IMR-90 (cell line): ENCODE data around the gene COL23A1. TPM values are rescaled to one million over a fixed set of nuclear protein-coding genes. Genes with fewer than 3 reads are reported as not detected.

Source experiments
- ATAC-seq: fragments of 200-7000 bp; cut with Tn5 transposase; 2 replicates; pipeline ENCODE4 v1.9.1; 2020; ENCODE audit warnings: low read depth, mild to moderate bottlenecking, moderate library complexity
- BruUV-seq: library from RNA; stranded (reverse); fragments of 400-500 nt; replicated peaks from 2 replicates; lab custom pipeline; 2021; lab: Mats Ljungman, UMichigan
- CTCF ChIA-PET: fragments of 300-600 bp; formaldehyde crosslinking; extraction: SDS; loops from one replicate; lab custom pipeline; 2021; ENCODE audit warnings: antibody characterized with exemption; lab: Yijun Ruan, JAX
- POLR2A ChIA-PET: fragments of 300-600 bp; sonication (Branson Sonifier 250); formaldehyde crosslinking; loops from one replicate; lab custom pipeline; 2022; ENCODE audit warnings: antibody characterized with exemption; ENCODE audit not compliant: unreplicated experiment; lab: Charles Lee
- DNase-seq: peaks from one replicate; pipeline ENCODE4 v3.0.0; 2013
- H2AFZ ChIP-seq: replicated peaks from 2 replicates; pipeline ENCODE3; 2013; ENCODE audit warnings: low read length, mild to moderate bottlenecking; ENCODE audit not compliant: poor library complexity
- H2AK5ac ChIP-seq: 2 replicates; pipeline ENCODE4 v1.6.1; 2013; ENCODE audit warnings: low read depth, low read length, inconsistent platforms
- H2AK9ac ChIP-seq: replicated peaks from 2 replicates; pipeline ENCODE3; 2013; ENCODE audit warnings: mild to moderate bottlenecking, low read depth, low read length, moderate library complexity; ENCODE audit not compliant: poor library complexity
- H2BK120ac ChIP-seq: 2 replicates; pipeline ENCODE4 v1.6.1; 2013; ENCODE audit warnings: low read depth, low read length, inconsistent platforms
- H2BK15ac ChIP-seq: 3 replicates; pipeline ENCODE4 v1.6.1; 2013; ENCODE audit warnings: low read depth, low read length, inconsistent platforms
- H2BK20ac ChIP-seq: 2 replicates; pipeline ENCODE4 v1.6.1; 2013; ENCODE audit warnings: low read depth, mild to moderate bottlenecking, inconsistent platforms, low read length, moderate library complexity
- H2BK5ac ChIP-seq: 2 replicates; pipeline ENCODE4 v1.6.1; 2013; ENCODE audit warnings: mild to moderate bottlenecking, low read depth, low read length, inconsistent platforms; ENCODE audit not compliant: poor library complexity, severe bottlenecking
- H3K14ac ChIP-seq: replicated peaks from 2 replicates; pipeline ENCODE4 v1.6.1; 2013; ENCODE audit warnings: low read depth, low read length, inconsistent platforms
- H3K18ac ChIP-seq: 2 replicates; pipeline ENCODE4 v1.6.1; 2013; ENCODE audit warnings: low read depth, low read length, control low read depth
- H3K23ac ChIP-seq: 2 replicates; pipeline ENCODE4 v1.6.1; 2013; ENCODE audit warnings: low read depth, low read length, inconsistent platforms
- H3K27ac ChIP-seq: 2 replicates; pipeline ENCODE4 v1.5.1; 2013; ENCODE audit warnings: mild to moderate bottlenecking, control low read depth, low read length; ENCODE audit not compliant: insufficient read depth
- H3K27me3 ChIP-seq: 2 replicates; pipeline ENCODE4 v1.6.1; 2013; ENCODE audit warnings: low read length; ENCODE audit not compliant: control insufficient read depth, insufficient read depth
- H3K36me3 ChIP-seq: 2 replicates; pipeline ENCODE4 v1.6.1; 2013; ENCODE audit warnings: low read length, mixed read lengths; ENCODE audit not compliant: control insufficient read depth, insufficient read depth
- H3K4ac ChIP-seq: 2 replicates; pipeline ENCODE4 v1.6.1; 2013; ENCODE audit warnings: low read depth, low read length, inconsistent platforms
- H3K4me1 ChIP-seq: 2 replicates; pipeline ENCODE4 v1.6.1; 2013; ENCODE audit warnings: low read length, mixed read lengths; ENCODE audit not compliant: control insufficient read depth, insufficient read depth
- H3K4me2 ChIP-seq: 2 replicates; pipeline ENCODE4 v1.6.1; 2013; ENCODE audit warnings: low read depth, mild to moderate bottlenecking, control low read depth, low read length, moderate library complexity
- H3K4me3 ChIP-seq: 2 replicates; pipeline ENCODE4 v1.5.1; 2013; ENCODE audit warnings: low read depth, mild to moderate bottlenecking, control low read depth, low read length, moderate library complexity; ENCODE audit not compliant: insufficient read depth
- H3K56ac ChIP-seq: 2 replicates; pipeline ENCODE4 v1.6.1; 2013; ENCODE audit warnings: low read length, inconsistent platforms; ENCODE audit not compliant: insufficient read depth; ENCODE audit errors: extremely low read depth
- H3K79me1 ChIP-seq, 2 experiments: 2 replicates each; pipeline ENCODE4 v1.6.1; 2013; ENCODE audit warnings: low read length in 2 of 2, inconsistent platforms in 1 of 2, low read depth in 1 of 2
- H3K9ac ChIP-seq: 2 replicates; pipeline ENCODE4 v1.6.1; 2013; ENCODE audit warnings: low read depth, low read length, control low read depth
- H3K9me1 ChIP-seq: 2 replicates; pipeline ENCODE4 v1.6.1; 2013; ENCODE audit warnings: low read length, inconsistent platforms; ENCODE audit not compliant: insufficient read depth
- H3K9me3 ChIP-seq: 2 replicates; pipeline ENCODE4 v1.6.1; 2013; ENCODE audit warnings: low read length; ENCODE audit not compliant: control insufficient read depth, insufficient read depth
- H4K20me1 ChIP-seq: 2 replicates; pipeline ENCODE4 v1.6.1; 2013; ENCODE audit warnings: low read length, inconsistent platforms; ENCODE audit not compliant: insufficient read depth
- H4K5ac ChIP-seq: 2 replicates; pipeline ENCODE4 v1.6.1; 2013; ENCODE audit warnings: mild to moderate bottlenecking, low read depth, low read length, control low read depth
- H4K8ac ChIP-seq, 2 experiments: 2 replicates each; pipeline ENCODE4 v1.6.1; 2013; ENCODE audit warnings: low read depth in 2 of 2, low read length in 2 of 2, control low read depth in 1 of 2, inconsistent platforms in 1 of 2
- H4K91ac ChIP-seq: 2 replicates; pipeline ENCODE4 v1.6.1; 2013; ENCODE audit warnings: low read depth, low read length, inconsistent platforms; ENCODE audit not compliant: insufficient read depth
- BHLHE40 ChIP-seq: fragments of 150-350 bp; IDR thresholded peaks from 2 replicates; pipeline ENCODE4 v1.6.1; 2016; ENCODE audit warnings: mild to moderate bottlenecking, low read depth, low read length
- CEBPB ChIP-seq: IDR thresholded peaks from 2 replicates; pipeline ENCODE4 v1.6.1; 2012; ENCODE audit warnings: low read depth, low read length, improper control_type of control experiment
- MAFK ChIP-seq: IDR thresholded peaks from 2 replicates; pipeline ENCODE4 v1.6.1; 2012; ENCODE audit warnings: low read depth, low read length, improper control_type of control experiment
- MXI1 ChIP-seq: IDR thresholded peaks from 2 replicates; pipeline ENCODE4 v1.6.1; 2012; ENCODE audit warnings: low read depth, mild to moderate bottlenecking, low read length, moderate library complexity, borderline replicate concordance
- NFE2L2 ChIP-seq: fragments of 150-350 bp; IDR thresholded peaks from 2 replicates; pipeline ENCODE4 v1.6.1; 2016; ENCODE audit warnings: low read depth, mild to moderate bottlenecking, low read length
- RAD21 ChIP-seq: IDR thresholded peaks from 2 replicates; pipeline ENCODE4 v1.6.1; 2012; ENCODE audit warnings: low read length, improper control_type of control experiment
- RFX5 ChIP-seq: IDR thresholded peaks from 2 replicates; pipeline ENCODE4 v1.8.0; 2012; ENCODE audit warnings: low read depth, mild to moderate bottlenecking, low read length, moderate library complexity
- SMC3 ChIP-seq: fragments of 150-350 bp; IDR thresholded peaks from 2 replicates; pipeline ENCODE4 v1.6.1; 2016; ENCODE audit warnings: low read depth, mild to moderate bottlenecking, antibody characterized with exemption, low read length, moderate library complexity
- WGBS, 2 experiments: methylation state at CpG; one replicate each; pipeline versions ENCODE4 v1.1.5 to v1.1.7; 2013; ENCODE audit warnings: missing lambda C conversion rate in 2 of 2; ENCODE audit not compliant: insufficient read length in 1 of 2; ENCODE audit errors: extremely low coverage in 2 of 2; 5-methylcytosine and 5-hydroxymethylcytosine counted together
- dilution Hi-C: fragments of 300-500 bp; cut with HindIII; formaldehyde crosslinking; loops from one replicate; pipeline ENCODE4 v1.14.3; 2018; ENCODE audit warnings: low sequenced_read_pairs; ENCODE audit not compliant: unreplicated experiment
- in situ Hi-C: fragments of 300-500 bp; cut with MboI; formaldehyde crosslinking; loops from 3 replicates; pipeline ENCODE4 v1.14.3; 2019; ENCODE audit warnings: low sequenced_read_pairs, inconsistent platforms, mixed read lengths
- intact Hi-C: fragments of 100-400 bp; cut with micrococcal nuclease; formaldehyde crosslinking; loops from 2 replicates; pipeline ENCODE4 v1.10.0; 2022
- polyA plus RNA-seq, 3 experiments: library from polyadenylated mRNA; depleted of rRNA; stranded (reverse); fragments of >200 nt; gene quantifications; 2 replicates each; pipeline ENCODE4 v1.2.3, GENCODE V29; 2012; ENCODE audit warnings: low replicate concordance in 1 of 3
- total RNA-seq: library from RNA; depleted of rRNA; stranded (reverse); fragments of >200 nt; gene quantifications from 2 replicates; pipeline ENCODE4 v1.2.3, GENCODE V29; 2012
- TF ChIP-seq, protein P1 (sequence below): fragments of 150-350 bp; IDR thresholded peaks from 2 replicates; pipeline ENCODE4 v1.6.1; 2016; ENCODE audit warnings: low read depth, mild to moderate bottlenecking, low read length, moderate library complexity, borderline replicate concordance

Gene COL23A1
- total and polyA plus RNA-seq, 2 of the 4 experiments (the other 2 are of a cell fraction): not detected

DNA sequence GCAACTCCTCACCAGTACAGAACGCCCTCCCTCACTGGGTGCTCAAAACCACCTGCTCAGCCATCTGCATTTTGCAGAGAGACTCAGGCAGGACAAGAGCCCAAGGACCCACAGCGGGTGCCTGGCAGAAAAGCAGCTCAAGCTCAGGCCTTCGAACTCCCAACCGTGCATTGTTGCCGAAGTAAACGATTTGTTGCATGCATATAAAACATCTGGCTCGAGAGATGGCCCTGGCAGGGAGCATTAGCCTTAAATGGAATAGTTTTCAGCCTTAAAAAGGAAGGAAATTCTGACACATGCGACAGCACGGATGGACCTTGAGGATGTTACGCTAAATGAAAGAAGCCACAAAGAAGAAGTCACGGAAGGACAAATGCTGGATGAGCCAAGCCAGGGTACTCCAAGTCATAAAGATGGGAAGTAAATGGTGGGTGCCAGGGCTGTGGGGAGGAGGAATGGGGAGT is 197.2 kb downstream of the COL23A1 start:
- peaks cover 16% of the 10 kb centered on the region for H3K9me3 ChIP-seq
- POLR2A ChIA-PET: no interaction called here
- no peak overlapping the region for H4K91ac ChIP-seq
- H3K4me1 ChIP-seq: no peaks in the 10 kb centered on the region
- DNase-seq: no peak
- no peak overlapping the region for H4K5ac ChIP-seq
- H3K36me3 ChIP-seq: no peaks in the 10 kb centered on the region
- H2BK15ac ChIP-seq: no peak overlapping the region
- CTCF ChIA-PET: no interaction called here
- dilution Hi-C loops: no loop called here
- no peak overlapping the region for H3K14ac ChIP-seq
- 26% methylated on average over 7 of the region's 11 CpGs; no CpG with 5 or more reads in 1 of the 2 experiments for WGBS, 2 experiments
- ATAC-seq: no peak
- H3K27ac ChIP-seq: no peak overlapping the region
- no peak overlapping the region for H3K9ac ChIP-seq
- TF ChIP-seq, protein P1, sequence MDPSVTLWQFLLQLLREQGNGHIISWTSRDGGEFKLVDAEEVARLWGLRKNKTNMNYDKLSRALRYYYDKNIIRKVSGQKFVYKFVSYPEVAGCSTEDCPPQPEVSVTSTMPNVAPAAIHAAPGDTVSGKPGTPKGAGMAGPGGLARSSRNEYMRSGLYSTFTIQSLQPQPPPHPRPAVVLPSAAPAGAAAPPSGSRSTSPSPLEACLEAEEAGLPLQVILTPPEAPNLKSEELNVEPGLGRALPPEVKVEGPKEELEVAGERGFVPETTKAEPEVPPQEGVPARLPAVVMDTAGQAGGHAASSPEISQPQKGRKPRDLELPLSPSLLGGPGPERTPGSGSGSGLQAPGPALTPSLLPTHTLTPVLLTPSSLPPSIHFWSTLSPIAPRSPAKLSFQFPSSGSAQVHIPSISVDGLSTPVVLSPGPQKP: no peak
- no peak for TF ChIP-seq MXI1
- TF ChIP-seq BHLHE40: no peak
- no peak for TF ChIP-seq RAD21
- TF ChIP-seq MAFK: no peak
- TF ChIP-seq CEBPB: no peak
- no peak for TF ChIP-seq RFX5
- no peak for TF ChIP-seq NFE2L2
- no peak for TF ChIP-seq SMC3
- intact Hi-C loops: no loop called here
- H2AK9ac ChIP-seq: no peak overlapping the region
- no peak overlapping the region for H3K4ac ChIP-seq
- H2BK5ac ChIP-seq: no peak overlapping the region
- no peaks in the 10 kb centered on the region; the same call in 1 of the 2 replicates for H3K27me3 ChIP-seq
- no peak overlapping the region for H4K8ac ChIP-seq
- no peak overlapping the region for H2AFZ ChIP-seq
- H3K9me1 ChIP-seq: no peaks in the 10 kb centered on the region
- H3K18ac ChIP-seq: no peak overlapping the region
- H4K20me1 ChIP-seq: no peaks in the 10 kb centered on the region
- H3K23ac ChIP-seq: no peak overlapping the region
- BruUV-seq: no TSS peak
- no peak overlapping the region for H2AK5ac ChIP-seq
- H3K79me1 ChIP-seq: no peaks in the 10 kb centered on the region
- no peak overlapping the region for H2BK20ac ChIP-seq
- H3K56ac ChIP-seq: no peak overlapping the region
- H3K4me3 ChIP-seq: no peak overlapping the region
- H2BK120ac ChIP-seq: no peak overlapping the region
- in situ Hi-C loops: no loop called here
- H3K4me2 ChIP-seq: no peak overlapping the region
